ENCODE results near the gene ITGB5.
"Not testable (repeated sequence)": the region's sequence is repeated elsewhere in the genome, so short reads cannot be mapped to it uniquely, and the experiment has no call there.

Gene ITGB5

GRCh38 chr3:124769462-124769861, 117.7 kb downstream of the ITGB5 start:
- DNase-seq, result no peak

GRCh38 chr3:124768812-124769211, 118.4 kb downstream of the ITGB5 start:
- peak; percentile 15 to 71 for DNase-seq

- no peak for DNase-seq
Measured at GRCh38 chr3:124767691-124768090, 119.5 kb downstream of the ITGB5 start.

GRCh38 chr3:124767264-124767663, 119.9 kb downstream of the ITGB5 start:
- no peak for DNase-seq

- DNase-seq, result no peak
Measured at GRCh38 chr3:124766113-124767095, 120.8 kb downstream of the ITGB5 start.

- no peak for DNase-seq
Measured at GRCh38 chr3:124765197-124765840, 121.8 kb downstream of the ITGB5 start.

- DNase-seq, result no peak
Measured at GRCh38 chr3:124764746-124765145, 122.4 kb downstream of the ITGB5 start.

GRCh38 chr3:124763644-124764358, 123.4 kb downstream of the ITGB5 start:
- no peak for DNase-seq

GRCh38 chr3:124763206-124763605, 124.0 kb downstream of the ITGB5 start:
- no peak for DNase-seq

- DNase-seq, result no peak
Measured at GRCh38 chr3:124762661-124763011, 124.5 kb downstream of the ITGB5 start.

GRCh38 chr3:124761935-124762660, 125.1 kb downstream of the ITGB5 start:
- DNase-seq, result no peak

GRCh38 chr3:124761250-124761796, 125.8 kb downstream of the ITGB5 start:
- DNase-seq, result peak; percentile 46 to 65

GRCh38 chr3:124760601-124761000, 126.6 kb downstream of the ITGB5 start:
- peak in 1 of 2 experiments; percentile 34 for DNase-seq

- no peak for DNase-seq
Measured at GRCh38 chr3:124759666-124760401, 127.3 kb downstream of the ITGB5 start.

- no peak for DNase-seq
Measured at GRCh38 chr3:124758851-124759635, 128.1 kb downstream of the ITGB5 start.

- not testable (repeated sequence) for DNase-seq
Measured at GRCh38 chr3:124757926-124758325, 129.2 kb downstream of the ITGB5 start.

GRCh38 chr3:124752051-124752450, 135.1 kb downstream of the ITGB5 start:
- no peak for DNase-seq

- DNase-seq, result no peak
Measured at GRCh38 chr3:124751501-124751900, 135.7 kb downstream of the ITGB5 start.

- not testable (repeated sequence) for DNase-seq
Measured at GRCh38 chr3:124749877-124750276, 137.3 kb downstream of the ITGB5 start.

GRCh38 chr3:124748560-124749198, 138.5 kb downstream of the ITGB5 start:
- no peak for DNase-seq
